ENCODE results near the gene ZNF587B.
"Not testable (repeated sequence)": the region's sequence is repeated elsewhere in the genome, so short reads cannot be mapped to it uniquely, and the experiment has no call there.

DNA sequence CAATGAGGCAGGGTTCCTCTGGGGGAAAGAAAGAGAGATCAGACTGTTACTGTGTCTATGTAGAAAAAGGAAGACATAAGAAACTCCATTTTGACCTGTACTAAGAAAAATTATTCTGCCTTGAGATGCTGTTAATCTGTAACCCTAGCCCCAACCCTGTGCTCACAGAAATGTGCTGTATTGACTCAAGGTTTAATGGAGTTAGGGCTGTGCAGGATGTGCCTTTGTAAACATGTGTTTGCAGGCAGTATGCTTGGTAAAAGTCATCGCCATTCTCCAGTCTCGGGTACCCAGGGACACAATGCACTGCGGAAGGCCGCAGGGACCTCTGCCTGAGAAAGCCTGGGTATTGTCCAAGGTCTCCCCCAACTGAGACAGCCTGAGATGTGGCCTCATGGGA lies 6.5 kb upstream of the ZNF587B start:
- TF ChIP-seq, protein P1, sequence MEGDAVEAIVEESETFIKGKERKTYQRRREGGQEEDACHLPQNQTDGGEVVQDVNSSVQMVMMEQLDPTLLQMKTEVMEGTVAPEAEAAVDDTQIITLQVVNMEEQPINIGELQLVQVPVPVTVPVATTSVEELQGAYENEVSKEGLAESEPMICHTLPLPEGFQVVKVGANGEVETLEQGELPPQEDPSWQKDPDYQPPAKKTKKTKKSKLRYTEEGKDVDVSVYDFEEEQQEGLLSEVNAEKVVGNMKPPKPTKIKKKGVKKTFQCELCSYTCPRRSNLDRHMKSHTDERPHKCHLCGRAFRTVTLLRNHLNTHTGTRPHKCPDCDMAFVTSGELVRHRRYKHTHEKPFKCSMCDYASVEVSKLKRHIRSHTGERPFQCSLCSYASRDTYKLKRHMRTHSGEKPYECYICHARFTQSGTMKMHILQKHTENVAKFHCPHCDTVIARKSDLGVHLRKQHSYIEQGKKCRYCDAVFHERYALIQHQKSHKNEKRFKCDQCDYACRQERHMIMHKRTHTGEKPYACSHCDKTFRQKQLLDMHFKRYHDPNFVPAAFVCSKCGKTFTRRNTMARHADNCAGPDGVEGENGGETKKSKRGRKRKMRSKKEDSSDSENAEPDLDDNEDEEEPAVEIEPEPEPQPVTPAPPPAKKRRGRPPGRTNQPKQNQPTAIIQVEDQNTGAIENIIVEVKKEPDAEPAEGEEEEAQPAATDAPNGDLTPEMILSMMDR (IDR thresholded peaks at IDR 0.05; ENCODE audit: insufficient read depth, low read length, poor library complexity, severe bottlenecking): not testable (repeated sequence)
- not testable (repeated sequence) for TF ChIP-seq EZH2phosphoT487 (conservative IDR thresholded peaks at IDR 0.05; ENCODE audit: low read length)

Measured in SU-DHL-6 (cell line).